ENCODE measurements around the gene CACNA1S.

The CACNA1S gene

GRCh38 chr1:201021630-201022492, 90.4 kb downstream of the CACNA1S start:
- peak overlapping the region; percentile 64 for H3K4me3 ChIP-seq (ENCODE audit: low read depth, low read length)
- TF ChIP-seq, protein P1, sequence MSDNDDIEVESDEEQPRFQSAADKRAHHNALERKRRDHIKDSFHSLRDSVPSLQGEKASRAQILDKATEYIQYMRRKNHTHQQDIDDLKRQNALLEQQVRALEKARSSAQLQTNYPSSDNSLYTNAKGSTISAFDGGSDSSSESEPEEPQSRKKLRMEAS (IDR thresholded peaks at IDR 0.05; ENCODE audit: low read depth, low read length): no peak
- TF ChIP-seq MYC (IDR thresholded peaks at IDR 0.05; ENCODE audit: low read depth, low read length) (no peak), CTCF (IDR thresholded peaks at IDR 0.05; ENCODE audit: low read depth, low read length) (no peak), POLR2A (IDR thresholded peaks at IDR 0.05; ENCODE audit: extremely low read depth, insufficient read length) (no peak)
- DNase-seq (ENCODE audit: low read depth): no peak

DNA sequence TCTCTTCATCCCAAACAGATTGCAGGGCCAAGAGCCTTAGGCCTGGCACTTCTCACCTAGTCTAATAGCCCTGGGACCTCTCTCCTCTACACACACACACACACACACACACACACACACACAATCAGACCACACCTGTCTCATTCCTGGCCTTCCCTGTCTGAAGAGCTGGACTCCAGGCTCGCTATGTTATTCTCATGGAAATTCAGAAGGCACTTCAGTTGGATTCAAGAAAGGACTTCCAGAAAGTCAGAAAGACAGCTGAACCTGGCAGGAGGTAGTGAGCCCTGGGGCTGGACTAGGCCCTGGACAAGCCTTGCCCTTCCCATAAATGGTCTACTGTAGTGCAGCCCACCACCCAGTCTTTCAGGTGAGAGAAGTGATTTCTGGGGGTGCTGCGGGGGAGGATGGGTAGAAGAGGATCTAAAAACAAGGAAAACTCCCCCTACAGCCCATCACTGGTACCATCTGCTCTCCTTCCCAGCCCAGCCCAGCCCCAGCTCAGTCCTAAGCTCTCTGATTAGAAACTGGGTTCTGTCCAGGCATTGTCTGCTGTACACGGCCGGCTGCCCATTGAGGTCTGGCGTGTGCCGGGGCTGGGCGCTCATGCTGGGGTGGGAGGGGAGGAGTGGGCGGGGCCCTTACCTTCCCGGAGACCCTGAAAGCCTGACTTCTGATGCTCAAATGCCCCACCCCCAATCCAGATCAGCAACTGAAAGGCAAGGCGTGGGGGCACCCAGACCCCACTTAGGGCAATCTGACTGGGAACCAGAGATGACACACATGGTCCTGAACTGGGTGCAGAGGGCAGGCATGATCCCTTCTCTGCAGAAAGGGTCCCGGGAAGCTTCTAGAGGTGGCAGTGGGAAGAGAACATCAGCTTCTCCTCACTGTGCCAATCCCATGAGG, 91.3 kb downstream of the CACNA1S start:
- TF ChIP-seq, protein P1 (IDR thresholded peaks at IDR 0.05; ENCODE audit: low read depth, low read length): no peak
- TF ChIP-seq CTCF (IDR thresholded peaks at IDR 0.05; ENCODE audit: low read depth, low read length) (peak; percentile 28), MYC (IDR thresholded peaks at IDR 0.05; ENCODE audit: low read depth, low read length) (no peak), POLR2A (IDR thresholded peaks at IDR 0.05; ENCODE audit: extremely low read depth, insufficient read length) (no peak)
- no peak overlapping the region for H3K4me3 ChIP-seq (ENCODE audit: low read depth, low read length)
- DNase-seq (ENCODE audit: low read depth): peak; percentile 53

DNA sequence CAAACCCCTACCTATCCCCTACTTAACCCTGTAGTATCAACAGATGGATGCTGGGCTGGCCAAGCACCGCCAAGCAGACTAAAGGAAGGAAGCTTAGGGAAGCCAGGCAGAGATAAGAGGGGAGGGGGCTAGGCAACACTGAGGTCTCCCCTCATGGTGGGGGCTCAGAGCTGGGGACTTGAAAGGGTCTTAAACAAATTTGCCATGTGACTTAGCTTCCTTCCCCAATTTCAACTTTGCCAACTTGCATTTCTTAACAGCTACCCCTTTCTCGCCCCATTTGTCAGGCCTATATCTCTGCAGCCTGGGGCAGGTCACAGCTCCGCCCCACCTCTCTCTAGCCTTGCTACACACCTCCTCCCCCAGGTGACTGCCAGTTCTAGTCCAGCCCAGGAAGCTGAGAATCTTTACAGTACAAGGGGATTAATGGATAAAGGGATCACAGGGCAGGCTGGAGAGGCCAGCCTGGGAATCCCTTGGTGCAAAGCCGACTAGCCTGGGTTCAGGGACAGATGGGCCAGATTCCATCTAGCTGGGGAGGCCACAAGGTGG, 92.1 kb downstream of the CACNA1S start:
- TF ChIP-seq, protein P1 (IDR thresholded peaks at IDR 0.05; ENCODE audit: low read depth, low read length): peak; percentile 56; the same call in 1 of the 2 replicates
- TF ChIP-seq MYC (IDR thresholded peaks at IDR 0.05; ENCODE audit: low read depth, low read length) (peak; percentile 19; the same call in 1 of the 2 replicates), POLR2A (IDR thresholded peaks at IDR 0.05; ENCODE audit: extremely low read depth, insufficient read length) (no peak)
- DNase-seq (ENCODE audit: low read depth): peak; percentile 67
- peak overlapping the region; percentile 25 for H3K4me3 ChIP-seq (ENCODE audit: low read depth, low read length)

DNA sequence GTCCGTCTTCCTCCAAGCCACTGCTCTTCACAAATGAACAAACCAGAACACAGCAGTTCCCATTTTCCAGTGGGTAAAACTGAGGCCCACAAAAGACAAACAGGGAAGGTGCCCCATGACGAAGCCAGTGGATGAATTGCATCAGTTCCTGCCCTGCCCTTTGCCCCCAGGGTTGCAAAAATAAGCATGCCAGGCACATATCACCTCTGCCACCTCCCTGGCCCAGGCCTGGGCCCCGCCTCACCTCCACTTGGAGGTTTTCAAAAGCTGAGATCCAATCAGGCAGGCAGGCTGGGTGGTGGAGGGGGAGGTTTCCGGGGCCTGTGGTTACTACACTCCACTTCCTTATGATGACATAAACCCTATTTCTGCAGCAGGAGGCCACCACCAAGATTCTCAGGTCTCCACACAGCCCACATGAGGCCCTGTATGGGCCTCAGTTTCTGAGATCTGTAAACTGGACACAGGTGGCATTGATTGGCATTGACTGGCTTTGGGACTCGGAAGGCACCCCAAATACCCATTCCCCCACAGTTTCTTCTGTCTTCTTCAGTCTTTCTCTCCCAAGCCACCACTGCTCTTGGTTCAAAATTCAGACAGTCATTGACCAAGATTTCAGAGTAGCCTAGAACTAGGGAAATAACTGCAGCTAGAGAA, 92.8 kb downstream of the CACNA1S start:
- TF ChIP-seq POLR2A (IDR thresholded peaks at IDR 0.05; ENCODE audit: extremely low read depth, insufficient read length) (no peak), MYC (IDR thresholded peaks at IDR 0.05; ENCODE audit: low read depth, low read length) (peak; percentile 86; the same call in 1 of the 2 replicates), CTCF (IDR thresholded peaks at IDR 0.05; ENCODE audit: low read depth, low read length) (no peak)
- TF ChIP-seq, protein P1 (IDR thresholded peaks at IDR 0.05; ENCODE audit: low read depth, low read length): peak; percentile 83
- H3K4me3 ChIP-seq (ENCODE audit: low read depth, low read length): peak overlapping the region; percentile 25
- DNase-seq (ENCODE audit: low read depth): peak; percentile 96

DNA sequence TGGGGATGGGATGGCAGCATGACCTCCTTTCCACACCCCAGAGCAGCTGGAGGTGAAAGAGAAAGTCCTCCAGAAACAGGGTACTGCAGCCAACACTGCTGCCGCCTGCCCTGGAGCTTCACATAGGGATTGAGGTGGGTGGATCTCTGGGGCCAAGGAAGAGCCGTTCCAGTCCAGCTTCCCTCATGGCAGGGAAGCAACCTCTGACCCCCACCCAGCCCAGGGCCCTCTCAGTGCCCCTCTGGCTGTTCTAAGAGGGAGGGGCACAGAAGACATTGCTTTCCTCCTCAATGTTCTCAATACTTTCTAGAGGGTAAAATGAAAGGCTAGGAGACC, 94.4 kb downstream of the CACNA1S start:
- TF ChIP-seq POLR2A (IDR thresholded peaks at IDR 0.05; ENCODE audit: extremely low read depth, insufficient read length): no peak
- TF ChIP-seq CTCF (IDR thresholded peaks at IDR 0.05; ENCODE audit: low read depth, low read length): no peak
- TF ChIP-seq MYC (IDR thresholded peaks at IDR 0.05; ENCODE audit: low read depth, low read length): no peak
- TF ChIP-seq, protein P1 (IDR thresholded peaks at IDR 0.05; ENCODE audit: low read depth, low read length): no peak
- H3K4me3 ChIP-seq (ENCODE audit: low read depth, low read length): no peak overlapping the region

More for the DNA sequence above, 94.4 kb downstream of the CACNA1S start:
- DNase-seq (ENCODE audit: low read depth): no peak

All from NB4 (cell line).